Rectal smooth muscle tissue (tissue), 1 donor: ENCODE data around the gene MGA.

Experiments
- H3K27ac ChIP-seq: one replicate; pipeline ENCODE4 v1.7.0; 2013; ENCODE audit warnings: low read depth, low read length, inconsistent platforms
- H3K27me3 ChIP-seq: one replicate; pipeline ENCODE4 v1.7.0; 2013; ENCODE audit warnings: low read length; ENCODE audit not compliant: control insufficient read depth, insufficient read depth
- H3K36me3 ChIP-seq: one replicate; pipeline ENCODE4 v1.7.0; 2013; ENCODE audit warnings: low read length; ENCODE audit not compliant: control insufficient read depth, insufficient read depth
- H3K4me1 ChIP-seq: one replicate; pipeline ENCODE4 v1.7.0; 2013; ENCODE audit warnings: low read length; ENCODE audit not compliant: control insufficient read depth, insufficient read depth
- H3K4me3 ChIP-seq: one replicate; pipeline ENCODE4 v1.7.0; 2013; ENCODE audit warnings: low read length
- H3K9ac ChIP-seq: one replicate; pipeline ENCODE4 v1.7.0; 2013; ENCODE audit warnings: low read length

The MGA gene

GRCh38 chr15:41820791-41821423 is 160.7 kb downstream of the MGA start:
- H3K27ac ChIP-seq = no peak overlapping the region
- no peaks in the 10 kb centered on the region for H3K27me3 ChIP-seq
- H3K36me3 ChIP-seq = peaks cover 41% of the 10 kb centered on the region
- H3K4me1 ChIP-seq = no peaks in the 10 kb centered on the region
- H3K4me3 ChIP-seq = no peak overlapping the region
- no peak overlapping the region for H3K9ac ChIP-seq

- Histone ChIP-seq H3K4me3 (no peak overlapping the region), H3K9ac (no peak overlapping the region), H3K4me1 (no peaks in the 10 kb centered on the region), H3K27me3 (no peaks in the 10 kb centered on the region), H3K36me3 (peaks cover 37% of the 10 kb centered on the region), H3K27ac (no peak overlapping the region)
These were observed 161.6 kb downstream of the MGA start for GRCh38 chr15:41821831-41822230.

- H3K9ac ChIP-seq = no peak overlapping the region
- no peak overlapping the region for H3K4me3 ChIP-seq
- H3K27me3 ChIP-seq = no peaks in the 10 kb centered on the region
- H3K36me3 ChIP-seq = peaks cover 33% of the 10 kb centered on the region
- H3K4me1 ChIP-seq = no peaks in the 10 kb centered on the region
- H3K27ac ChIP-seq = no peak overlapping the region
These were observed 162.3 kb downstream of the MGA start for GRCh38 chr15:41822471-41822870.
